ENCODE results near the gene POLR2B. TPM values are rescaled to one million over a fixed set of nuclear protein-coding genes. Genes with fewer than 3 reads are reported as not detected.

Gene POLR2B
- total and polyA plus RNA-seq, 8 donors: 18.5 to 446 (median 60.9) TPM

DNA sequence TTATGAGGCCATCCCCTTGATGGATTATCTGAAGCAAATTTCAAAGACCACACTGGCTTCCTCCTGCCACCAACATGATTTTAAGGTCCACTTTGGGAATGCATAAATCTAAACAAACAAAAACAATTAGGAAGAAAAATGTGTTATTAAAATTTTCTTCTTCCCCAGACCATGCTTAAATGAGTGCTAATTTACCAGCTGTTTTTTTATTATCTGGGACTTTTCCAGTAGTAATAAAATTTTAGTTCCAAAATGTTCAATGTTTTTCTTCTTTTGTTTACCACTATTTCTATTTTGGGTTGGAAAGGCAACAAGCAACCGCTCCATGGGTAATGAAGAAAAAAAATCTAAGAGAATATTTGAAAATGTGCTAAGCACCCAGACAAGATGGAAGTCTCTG lies 62.3 kb downstream of the POLR2B start:
- 54 to 78% (median 76%) methylated on average over 1 of the region's 1 CpG for whole genome bisulfite sequencing, 5 donors
- TF ChIP-seq POLR2A (IDR thresholded peaks at IDR 0.05) (no peak), POLR2AphosphoS5 (IDR thresholded peaks at IDR 0.05) (no peak), EP300 (IDR thresholded peaks at IDR 0.05) (no peak), CTCF (IDR thresholded peaks at IDR 0.05) (no peak)
- no peaks in the 10 kb centered on the region for H3K9me3 ChIP-seq
- peaks cover 0 to 12% (median 4%) of the 10 kb centered on the region in 4 donors for H3K36me3 ChIP-seq
- H3K27ac ChIP-seq: no peak overlapping the region
- intact Hi-C loops (cut with DNase I; ENCODE audit: low total_unique reads): no loop called here
- H3K4me1 ChIP-seq: peaks cover 0 to 40% (median 24%) of the 10 kb centered on the region in 4 donors
- H3K4me3 ChIP-seq: no peak overlapping the region
- no peaks in the 10 kb centered on the region for H3K27me3 ChIP-seq
- DNase-seq: no peak

GRCh38 chr4:57042711-57043169 lies 64.0 kb downstream of the POLR2B start:
- intact Hi-C loops (cut with DNase I; ENCODE audit: low total_unique reads): no loop called here

DNA sequence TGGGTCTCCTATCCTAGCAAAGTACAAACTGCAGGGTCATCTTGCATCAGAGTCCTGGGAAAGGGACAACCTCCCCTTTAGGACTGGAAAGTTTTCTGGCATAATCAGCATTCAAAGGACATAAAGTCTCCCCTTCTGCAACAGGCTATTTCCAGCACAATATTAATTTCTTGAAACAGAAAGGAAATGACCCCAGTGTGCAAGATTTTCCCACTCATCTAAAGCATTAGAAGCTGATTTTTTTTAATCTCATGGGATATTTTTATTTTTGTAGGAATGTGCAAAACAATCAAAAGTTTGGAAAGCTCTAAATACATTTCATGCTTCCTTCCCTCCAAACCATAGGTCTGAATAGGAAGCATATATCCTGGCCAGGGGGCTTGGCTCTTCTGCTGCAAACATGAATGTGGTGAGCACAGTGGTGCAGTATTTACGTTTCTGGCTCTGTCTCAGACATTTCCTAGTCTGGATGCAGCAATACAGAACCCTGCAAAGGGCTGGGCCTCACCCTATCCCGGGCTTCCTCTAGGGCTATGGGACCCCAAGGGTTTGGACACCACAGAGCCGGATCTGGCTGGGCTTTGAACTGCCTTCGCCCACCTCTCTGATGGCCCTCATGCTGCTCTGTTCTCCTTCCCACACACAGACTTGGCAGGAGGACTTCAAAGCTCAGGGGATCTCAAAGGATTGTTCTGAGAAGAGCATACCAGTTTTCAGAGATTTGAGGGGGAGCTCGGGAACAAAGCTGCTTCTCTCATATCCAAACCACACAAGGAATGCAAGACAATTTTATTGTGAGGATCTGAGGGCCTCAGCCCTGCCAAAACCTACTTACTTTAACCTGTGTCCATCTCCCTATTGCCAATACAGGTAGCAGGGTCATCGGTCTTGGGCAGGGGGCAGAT lies 64.9 kb downstream of the POLR2B start:
- Histone ChIP-seq H3K27ac (peak overlapping the region; percentile 47 to 75 (median 66)), H3K4me3 (no peak overlapping the region), H3K9me3 (no peaks in the 10 kb centered on the region), H3K27me3 (no peaks in the 10 kb centered on the region), H3K4me1 (peaks cover 0 to 34% (median 20%) of the 10 kb centered on the region in 4 donors), H3K36me3 (peaks cover 0 to 7% (median 3%) of the 10 kb centered on the region in 4 donors)
- peak in 1 of 2 donors; percentile 79 for DNase-seq
- TF ChIP-seq CTCF (IDR thresholded peaks at IDR 0.05) (no peak), POLR2A (IDR thresholded peaks at IDR 0.05) (no peak), EP300 (IDR thresholded peaks at IDR 0.05) (no peak)
- 58 to 75% (median 61%) methylated on average over 6 of the region's 6 CpGs for WGBS, 5 donors
- intact Hi-C loops (cut with DNase I; ENCODE audit: low total_unique reads): no loop called here

More at GRCh38 chr4:57042711-57043169, 64.0 kb downstream of the POLR2B start:
- WGBS, 5 donors: 71 to 91% (median 81%) methylated on average over 5 of the region's 5 CpGs
- H3K4me1 ChIP-seq: peaks cover 0 to 40% (median 23%) of the 10 kb centered on the region in 4 donors
- no peaks in the 10 kb centered on the region for H3K27me3 ChIP-seq
- TF ChIP-seq CTCF (IDR thresholded peaks at IDR 0.05): no peak
- no peak for TF ChIP-seq POLR2A (IDR thresholded peaks at IDR 0.05)
- TF ChIP-seq POLR2AphosphoS5 (IDR thresholded peaks at IDR 0.05): no peak
- TF ChIP-seq EP300 (IDR thresholded peaks at IDR 0.05): no peak
- peak overlapping the region in 4 of 5 donors; percentile 64 to 75 (median 67) for H3K27ac ChIP-seq
- H3K4me3 ChIP-seq: no peak overlapping the region
- peaks cover 0 to 7% (median 3%) of the 10 kb centered on the region in 4 donors for H3K36me3 ChIP-seq
- no peaks in the 10 kb centered on the region for H3K9me3 ChIP-seq
- DNase-seq: peak in 1 of 2 donors; percentile 64

DNA sequence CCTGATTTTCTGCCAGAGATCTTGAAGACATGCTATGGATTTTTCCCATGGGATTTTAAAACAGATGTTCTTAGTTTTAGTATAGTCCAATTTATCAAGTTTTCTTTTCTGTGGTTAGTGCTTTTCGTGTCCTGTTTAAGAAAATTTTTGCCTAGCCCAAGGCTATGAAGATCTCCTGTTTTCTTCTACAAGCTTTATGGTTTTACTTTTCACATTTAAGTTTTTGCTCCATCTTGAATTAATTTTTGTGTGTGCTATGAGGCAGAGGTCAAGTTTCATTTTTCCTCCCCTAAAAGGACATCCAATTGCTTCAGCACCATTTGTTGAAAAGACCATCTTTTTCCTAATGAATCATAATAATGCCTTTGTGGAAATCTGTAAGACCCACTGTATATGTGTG lies 65.6 kb downstream of the POLR2B start:
- 52 to 78% (median 68%) methylated on average over 1 of the region's 1 CpG for WGBS, 5 donors
- intact Hi-C loops (cut with DNase I; ENCODE audit: low total_unique reads): no loop called here
- H3K27ac ChIP-seq: peak overlapping the region in 4 of 5 donors; percentile 64 to 75 (median 67)
- peaks cover 0 to 7% (median 3%) of the 10 kb centered on the region in 4 donors for H3K36me3 ChIP-seq
- H3K4me3 ChIP-seq: no peak overlapping the region
- H3K9me3 ChIP-seq: no peaks in the 10 kb centered on the region
- no peak for TF ChIP-seq EP300 (IDR thresholded peaks at IDR 0.05)
- no peak for TF ChIP-seq POLR2A (IDR thresholded peaks at IDR 0.05)
- TF ChIP-seq POLR2AphosphoS5 (IDR thresholded peaks at IDR 0.05): no peak
- TF ChIP-seq CTCF (IDR thresholded peaks at IDR 0.05): no peak
- peaks cover 0 to 34% (median 23%) of the 10 kb centered on the region in 4 donors for H3K4me1 ChIP-seq
- no peak for DNase-seq
- H3K27me3 ChIP-seq: no peaks in the 10 kb centered on the region
